Right forelimb (tissue), 1 donor: ENCODE data around the gene FJX1.

ENCODE experiments used
- DNase-seq: peaks from one replicate; pipeline ENCODE4 v3.0.0-alpha.2; 2018

Gene FJX1

GRCh38 chr11:35608502-35608901 lies 9.8 kb upstream of the FJX1 start:
- no peak for DNase-seq

- DNase-seq, result no peak
Observed at GRCh38 chr11:35609656-35610055, 8.6 kb upstream of the FJX1 start.

GRCh38 chr11:35610631-35611030 lies 7.6 kb upstream of the FJX1 start:
- no peak for DNase-seq

- DNase-seq, result no peak
Observed at GRCh38 chr11:35611741-35612140, 6.5 kb upstream of the FJX1 start.

GRCh38 chr11:35614939-35615569 lies 3.2 kb upstream of the FJX1 start:
- DNase-seq, result no peak

GRCh38 chr11:35615921-35616900 lies 2.0 kb upstream of the FJX1 start:
- DNase-seq, result no peak

GRCh38 chr11:35617316-35617686 lies 959 bp upstream of the FJX1 start:
- DNase-seq, result no peak

- DNase-seq, result peak; percentile 72
Observed at GRCh38 chr11:35618497-35619115, 346 bp downstream of the FJX1 start.

- peak; percentile 80 for DNase-seq
Observed at GRCh38 chr11:35619116-35619854, 1.0 kb downstream of the FJX1 start.

GRCh38 chr11:35619855-35620640 lies 1.8 kb downstream of the FJX1 start:
- DNase-seq, result peak; percentile 52

GRCh38 chr11:35620795-35621194 lies 2.5 kb downstream of the FJX1 start:
- DNase-seq, result no peak

- DNase-seq, result no peak
Observed at GRCh38 chr11:35621620-35622019, 3.4 kb downstream of the FJX1 start.

- no peak for DNase-seq
Observed at GRCh38 chr11:35622070-35622469, 3.8 kb downstream of the FJX1 start.

- no peak for DNase-seq
Observed at GRCh38 chr11:35623621-35624168, 5.4 kb downstream of the FJX1 start.

GRCh38 chr11:35624316-35624715 lies 6.1 kb downstream of the FJX1 start:
- no peak for DNase-seq

- no peak for DNase-seq
Observed at GRCh38 chr11:35624781-35625180, 6.5 kb downstream of the FJX1 start.

GRCh38 chr11:35626501-35626900 lies 8.2 kb downstream of the FJX1 start:
- DNase-seq, result no peak

GRCh38 chr11:35629511-35629910 lies 11.3 kb downstream of the FJX1 start:
- no peak for DNase-seq

GRCh38 chr11:35629914-35630313 lies 11.7 kb downstream of the FJX1 start:
- DNase-seq, result no peak

- no peak for DNase-seq
Observed at GRCh38 chr11:35631891-35632290, 13.6 kb downstream of the FJX1 start.

- no peak for DNase-seq
Observed at GRCh38 chr11:35632301-35632700, 14.0 kb downstream of the FJX1 start.
